ENCODE results near the gene CDH23.
"Not testable (repeated sequence)": the region's sequence is repeated elsewhere in the genome, so short reads cannot be mapped to it uniquely, and the experiment has no call there.

CDH23 gene

GRCh38 chr10:71396711-71397295 lies at the start of gene CDH23:
Gene CDH23, plus strand, starts transcription at chr10:71396920. Its CDS starts 42,912 bp downstream, at chr10:71439832.
- no peak for DNase-seq

GRCh38 chr10:71347587-71348395 lies 48.9 kb upstream of the CDH23 start:
- DNase-seq, result no peak

GRCh38 chr10:71348850-71349249 lies 47.9 kb upstream of the CDH23 start:
- no peak for DNase-seq

- no peak for DNase-seq
Observed at GRCh38 chr10:71349406-71349805, 47.3 kb upstream of the CDH23 start.

- DNase-seq, result no peak
Observed at GRCh38 chr10:71351087-71351486, 45.6 kb upstream of the CDH23 start.

- no peak for DNase-seq
Observed at GRCh38 chr10:71351628-71352319, 44.9 kb upstream of the CDH23 start.

GRCh38 chr10:71353639-71354038 lies 43.1 kb upstream of the CDH23 start:
- DNase-seq, result no peak

- no peak for DNase-seq
Observed at GRCh38 chr10:71354776-71355175, 41.9 kb upstream of the CDH23 start.

- DNase-seq, result no peak
Observed at GRCh38 chr10:71355886-71356285, 40.8 kb upstream of the CDH23 start.

GRCh38 chr10:71357792-71358265 lies 38.9 kb upstream of the CDH23 start:
- no peak for DNase-seq

GRCh38 chr10:71358277-71358676 lies 38.4 kb upstream of the CDH23 start:
- no peak for DNase-seq

GRCh38 chr10:71358906-71359305 lies 37.8 kb upstream of the CDH23 start:
- not testable (repeated sequence) for DNase-seq

- peak; percentile 17 for DNase-seq
Observed at GRCh38 chr10:71359364-71360046, 37.2 kb upstream of the CDH23 start.

GRCh38 chr10:71360735-71361134 lies 36.0 kb upstream of the CDH23 start:
- no peak for DNase-seq

GRCh38 chr10:71361581-71361980 lies 35.1 kb upstream of the CDH23 start:
- no peak for DNase-seq

- DNase-seq, result no peak
Observed at GRCh38 chr10:71362141-71362540, 34.6 kb upstream of the CDH23 start.

GRCh38 chr10:71363936-71364335 lies 32.8 kb upstream of the CDH23 start:
- DNase-seq, result no peak

- DNase-seq, result no peak
Observed at GRCh38 chr10:71365366-71365765, 31.4 kb upstream of the CDH23 start.

GRCh38 chr10:71366690-71367089 lies 30.0 kb upstream of the CDH23 start:
- no peak for DNase-seq

GRCh38 chr10:71367271-71367670 lies 29.4 kb upstream of the CDH23 start:
- no peak for DNase-seq

- no peak for DNase-seq
Observed at GRCh38 chr10:71368176-71368575, 28.5 kb upstream of the CDH23 start.

GRCh38 chr10:71368643-71369042 lies 28.1 kb upstream of the CDH23 start:
- DNase-seq, result no peak

GRCh38 chr10:71369602-71370001 lies 27.1 kb upstream of the CDH23 start:
- DNase-seq, result no peak
